Ureter (tissue), 1 donor: ENCODE results near the gene NDUFS3. TPM values are rescaled to one million over a fixed set of nuclear protein-coding genes. Genes with fewer than 3 reads are reported as not detected.

Experiments
- total RNA-seq: library from RNA; stranded (reverse); gene quantifications from one replicate; pipeline ENCODE4 v1.2.4, GENCODE V29; 2023
- donor health status: DM: yes; HTN: yes; CAD: no.

Gene NDUFS3
- total RNA-seq, 1 donor from 2014 or later, result 95.5 TPM

Other genes with a start within 250 kb of the NDUFS3 start
- 0.18 TPM for gene MYBPC3, start 226.4 kb upstream of the NDUFS3 start, total RNA-seq
- gene SPI1, start 200.5 kb upstream of the NDUFS3 start, total RNA-seq, result 10.6 TPM
- 40.4 TPM for gene SLC39A13, start 170.5 kb upstream of the NDUFS3 start, total RNA-seq
- 87.4 TPM for gene PSMC3, start 152.6 kb upstream of the NDUFS3 start, total RNA-seq
- 0.44 TPM for gene RAPSN, start 129.9 kb upstream of the NDUFS3 start, total RNA-seq
- gene CELF1, start 25.9 kb upstream of the NDUFS3 start, total RNA-seq, result 149 TPM
- 26.8 TPM for gene PTPMT1, start 13.5 kb upstream of the NDUFS3 start, total RNA-seq
- gene KBTBD4, start 104 bp upstream of the NDUFS3 start, total RNA-seq, result 17.5 TPM
- 0.29 TPM for gene FAM180B, start 7.6 kb downstream of the NDUFS3 start, total RNA-seq
- gene C1QTNF4, start 15.3 kb downstream of the NDUFS3 start, total RNA-seq, result 1.4 TPM
- gene MTCH2, start 63.5 kb downstream of the NDUFS3 start, total RNA-seq, result 70.7 TPM
- gene AGBL2, start 136.3 kb downstream of the NDUFS3 start, total RNA-seq, result 4.9 TPM
- gene FNBP4, start 188.3 kb downstream of the NDUFS3 start, total RNA-seq, result 193 TPM